Measurements from ENCODE around the gene KCTD1. TPM values are rescaled to one million over a fixed set of nuclear protein-coding genes. Genes with fewer than 3 reads are reported as not detected.

KCTD1 gene
- total and polyA plus RNA-seq, 2 donors (not counting 1 experiment from before 2014, with no cell fraction given), result 4.2 to 8.4 TPM

- H3K4me3 ChIP-seq (replicated peaks in 1 of 4; ENCODE audit: control extremely low read depth in 1 of 4, insufficient read depth in 1 of 4, low read depth in 3 of 4, low read length in 4 of 4), result no peak overlapping the region
- H2AFZ ChIP-seq (ENCODE audit: low read length), result no peak overlapping the region
- H3K9ac ChIP-seq (ENCODE audit: insufficient read depth, low read length), result no peak overlapping the region
- DNase-seq (ENCODE audit: low read depth in 2 of 2), result no peak
- no peaks in the 10 kb centered on the region for H4K20me1 ChIP-seq (ENCODE audit: control insufficient read depth, extremely low read depth, insufficient read depth, low read length)
- no peaks in the 10 kb centered on the region for H3K79me2 ChIP-seq (ENCODE audit: control insufficient read depth, insufficient read depth, low read length)
- TF ChIP-seq CTCF (conservative IDR thresholded peaks at IDR 0.05 in 1 of 2, IDR thresholded peaks at IDR 0.05 in 1 of 2; ENCODE audit: low read depth in 1 of 2, low read length in 2 of 2) (no peak), EZH2 (IDR thresholded peaks at IDR 0.05; ENCODE audit: low read length, missing control alignments) (no peak)
- no peak overlapping the region for H3K27ac ChIP-seq (ENCODE audit: insufficient read depth, low read length)
- peaks cover 3% of the 10 kb centered on the region for H3K4me1 ChIP-seq (ENCODE audit: control insufficient read depth, extremely low read depth, insufficient read depth, low read length)
- no peaks in the 10 kb centered on the region for H3K27me3 ChIP-seq (ENCODE audit: control insufficient read depth, insufficient read depth, low read length)
- peaks cover 3% of the 10 kb centered on the region for H3K36me3 ChIP-seq (ENCODE audit: control insufficient read depth, insufficient read depth, low read length)
- no peak overlapping the region for H3K4me2 ChIP-seq (ENCODE audit: extremely low read depth, insufficient read depth, low read length)
- no peaks in the 10 kb centered on the region for H3K9me3 ChIP-seq (ENCODE audit: control insufficient read depth, insufficient read depth, low read depth, low read length)
These were observed 92.3 kb downstream of the KCTD1 start for GRCh38 chr18:26456070-26456491.

- H3K27me3 ChIP-seq (ENCODE audit: control insufficient read depth, insufficient read depth, low read length), result no peaks in the 10 kb centered on the region
- DNase-seq (ENCODE audit: low read depth in 2 of 2), result no peak
- peaks cover 3% of the 10 kb centered on the region for H3K4me1 ChIP-seq (ENCODE audit: control insufficient read depth, extremely low read depth, insufficient read depth, low read length)
- H3K36me3 ChIP-seq (ENCODE audit: control insufficient read depth, insufficient read depth, low read length), result peaks cover 3% of the 10 kb centered on the region
- H3K9ac ChIP-seq (ENCODE audit: insufficient read depth, low read length), result no peak overlapping the region
- no peak overlapping the region for H3K27ac ChIP-seq (ENCODE audit: insufficient read depth, low read length)
- no peaks in the 10 kb centered on the region for H4K20me1 ChIP-seq (ENCODE audit: control insufficient read depth, extremely low read depth, insufficient read depth, low read length)
- H3K79me2 ChIP-seq (ENCODE audit: control insufficient read depth, insufficient read depth, low read length), result no peaks in the 10 kb centered on the region
- H2AFZ ChIP-seq (ENCODE audit: low read length), result no peak overlapping the region
- H3K4me3 ChIP-seq (replicated peaks in 1 of 4; ENCODE audit: control extremely low read depth in 1 of 4, insufficient read depth in 1 of 4, low read depth in 3 of 4, low read length in 4 of 4), result no peak overlapping the region
- no peak for TF ChIP-seq CTCF (conservative IDR thresholded peaks at IDR 0.05 in 1 of 2, IDR thresholded peaks at IDR 0.05 in 1 of 2; ENCODE audit: low read depth in 1 of 2, low read length in 2 of 2)
- TF ChIP-seq EZH2 (IDR thresholded peaks at IDR 0.05; ENCODE audit: low read length, missing control alignments), result no peak
- no peaks in the 10 kb centered on the region for H3K9me3 ChIP-seq (ENCODE audit: control insufficient read depth, insufficient read depth, low read depth, low read length)
- H3K4me2 ChIP-seq (ENCODE audit: extremely low read depth, insufficient read depth, low read length), result no peak overlapping the region
These were observed 92.7 kb downstream of the KCTD1 start for GRCh38 chr18:26455639-26456038.

DNA sequence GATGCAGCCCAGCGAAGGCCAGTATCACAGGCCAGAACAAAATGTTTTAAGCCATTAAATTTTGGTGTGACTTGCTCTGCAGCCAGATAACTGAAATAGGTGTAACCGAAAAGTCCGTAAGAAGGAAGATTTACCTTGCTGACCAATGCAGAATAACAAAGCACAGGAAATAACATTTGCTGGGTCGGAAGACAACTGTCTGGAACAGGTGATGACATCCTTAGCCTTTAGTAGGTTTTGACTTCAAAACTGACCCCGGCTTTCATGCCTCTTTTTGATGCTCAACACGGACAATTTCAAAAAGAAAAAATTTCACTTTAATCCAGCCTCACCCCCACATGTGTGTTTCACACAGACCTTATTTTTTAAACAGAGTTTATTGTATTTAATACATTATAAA lies 93.7 kb downstream of the KCTD1 start:
- H3K4me2 ChIP-seq (ENCODE audit: extremely low read depth, insufficient read depth, low read length), result no peak overlapping the region
- DNase-seq (ENCODE audit: low read depth in 2 of 2), result no peak
- H3K4me3 ChIP-seq (replicated peaks in 1 of 4; ENCODE audit: control extremely low read depth in 1 of 4, insufficient read depth in 1 of 4, low read depth in 3 of 4, low read length in 4 of 4), result no peak overlapping the region
- H4K20me1 ChIP-seq (ENCODE audit: control insufficient read depth, extremely low read depth, insufficient read depth, low read length), result no peaks in the 10 kb centered on the region
- no peak overlapping the region for H3K9ac ChIP-seq (ENCODE audit: insufficient read depth, low read length)
- no peak overlapping the region for H2AFZ ChIP-seq (ENCODE audit: low read length)
- no peaks in the 10 kb centered on the region for H3K79me2 ChIP-seq (ENCODE audit: control insufficient read depth, insufficient read depth, low read length)
- H3K27ac ChIP-seq (ENCODE audit: insufficient read depth, low read length), result no peak overlapping the region
- no peaks in the 10 kb centered on the region for H3K9me3 ChIP-seq (ENCODE audit: control insufficient read depth, insufficient read depth, low read depth, low read length)
- H3K4me1 ChIP-seq (ENCODE audit: control insufficient read depth, extremely low read depth, insufficient read depth, low read length), result peaks cover 3% of the 10 kb centered on the region
- peaks cover 3% of the 10 kb centered on the region for H3K36me3 ChIP-seq (ENCODE audit: control insufficient read depth, insufficient read depth, low read length)
- no peak for TF ChIP-seq EZH2 (IDR thresholded peaks at IDR 0.05; ENCODE audit: low read length, missing control alignments)
- TF ChIP-seq CTCF (conservative IDR thresholded peaks at IDR 0.05 in 1 of 2, IDR thresholded peaks at IDR 0.05 in 1 of 2; ENCODE audit: low read depth in 1 of 2, low read length in 2 of 2), result no peak
- no peaks in the 10 kb centered on the region for H3K27me3 ChIP-seq (ENCODE audit: control insufficient read depth, insufficient read depth, low read length)

Measured in fibroblast of lung (primary cell).